Common myeloid progenitor, CD34-positive (primary cell): ENCODE data around the gene CCDC24.

Source experiments
- CTCF ChIA-PET: fragments of 350-600 bp; sonication (Branson Sonifier 250); formaldehyde crosslinking; loops from one replicate; lab custom pipeline; 2021; ENCODE audit warnings: antibody characterized with exemption; lab: Charles Lee
- POLR2A ChIA-PET: fragments of 350-600 bp; sonication (Branson Sonifier 250); formaldehyde crosslinking; loops from one replicate; lab custom pipeline; 2021; ENCODE audit warnings: antibody characterized with exemption; lab: Charles Lee
- DNase-seq, 3 donors: peaks; one replicate each; pipeline versions ENCODE4 v3.0.0 to v3.0.0-alpha.2; 2013
- H3K27ac ChIP-seq, 2 experiments: 1 replicate in 1 of 2; 2 replicates in 1 of 2; pipeline ENCODE4 v1.7.0; 2013; ENCODE audit warnings: inconsistent platforms in 2 of 2, low read length in 2 of 2, mild to moderate bottlenecking in 2 of 2, low read depth in 1 of 2, moderate library complexity in 1 of 2; ENCODE audit not compliant: severe bottlenecking in 2 of 2, insufficient read depth in 1 of 2, poor library complexity in 1 of 2
- H3K27me3 ChIP-seq, 5 experiments: replicated peaks in 2 of 5; 1 replicate in 3 of 5; 2 replicates in 2 of 5; pipeline versions ENCODE4 v1.6.1 to v1.7.0; 2013; ENCODE audit warnings: low read length in 4 of 5, mild to moderate bottlenecking in 2 of 5, moderate library complexity in 2 of 5, inconsistent platforms in 1 of 5; ENCODE audit not compliant: insufficient read depth in 5 of 5, control insufficient read depth in 4 of 5
- H3K36me3 ChIP-seq, 4 experiments: 1 replicate in 2 of 4; 2 replicates in 2 of 4; pipeline versions ENCODE4 v1.6.1 to v1.7.0; 2013; ENCODE audit warnings: low read length in 3 of 4, control low read depth in 1 of 4, mild to moderate bottlenecking in 1 of 4; ENCODE audit not compliant: control insufficient read depth in 4 of 4, insufficient read depth in 4 of 4
- H3K4me1 ChIP-seq, 4 experiments: 1 replicate in 3 of 4; 2 replicates in 1 of 4; pipeline versions ENCODE4 v1.6.1 to v1.7.1; 2013; ENCODE audit warnings: low read length in 3 of 4, mild to moderate bottlenecking in 3 of 4, control low read depth in 1 of 4, inconsistent platforms in 1 of 4, moderate library complexity in 1 of 4; ENCODE audit not compliant: control insufficient read depth in 4 of 4, insufficient read depth in 4 of 4; ENCODE audit errors: control extremely low read depth in 1 of 4
- H3K4me3 ChIP-seq, 7 experiments: 1 replicate in 4 of 7; 2 replicates in 3 of 7; pipeline versions ENCODE4 v1.5.1 to v1.7.0; 2013; ENCODE audit warnings: mild to moderate bottlenecking in 7 of 7, low read length in 6 of 7, moderate library complexity in 6 of 7, inconsistent platforms in 2 of 7, low read depth in 2 of 7, control low read depth in 1 of 7; ENCODE audit not compliant: insufficient read depth in 4 of 7, control insufficient read depth in 1 of 7; ENCODE audit errors: extremely low read depth in 1 of 7
- H3K9me3 ChIP-seq, 5 experiments: 1 replicate in 4 of 5; 2 replicates in 1 of 5; pipeline versions ENCODE4 v1.6.1 to v1.7.1; 2013; ENCODE audit warnings: low read length in 4 of 5, mild to moderate bottlenecking in 2 of 5, inconsistent platforms in 1 of 5, low read depth in 1 of 5, moderate library complexity in 1 of 5; ENCODE audit not compliant: control insufficient read depth in 4 of 5, insufficient read depth in 2 of 5; ENCODE audit errors: control extremely low read depth in 1 of 5
- WGBS: methylation state at CpG from one replicate; pipeline ENCODE4 v1.1.5; 2013; ENCODE audit not compliant: insufficient coverage; 5-methylcytosine and 5-hydroxymethylcytosine counted together

The CCDC24 gene

DNA sequence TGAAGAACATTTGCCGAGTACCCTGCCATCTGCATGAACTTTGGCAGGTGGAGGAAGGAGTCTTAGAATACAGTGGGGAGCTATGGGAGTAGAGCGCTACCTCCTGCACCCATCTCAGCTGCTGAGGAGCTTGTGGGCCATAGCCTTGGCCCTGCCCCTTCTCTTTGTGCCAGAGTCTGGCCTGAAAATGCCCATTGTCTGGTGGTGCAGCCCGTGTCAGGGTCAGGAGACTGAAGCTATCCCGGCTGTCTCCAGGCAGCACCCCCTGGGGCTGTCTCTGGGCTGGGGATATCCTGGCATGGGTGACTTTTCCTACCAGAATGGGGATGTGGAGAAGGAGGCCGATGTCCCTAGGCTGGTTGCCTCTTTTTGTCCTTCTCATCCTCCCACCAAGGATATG lies 37.4 kb upstream of the CCDC24 start:
- H3K27me3 ChIP-seq: no peaks in the 10 kb centered on the region
- no peaks in the 10 kb centered on the region for H3K4me1 ChIP-seq
- no peaks in the 10 kb centered on the region for H3K9me3 ChIP-seq
- no peak overlapping the region for H3K4me3 ChIP-seq
- WGBS: no CpG with 5 or more reads among the region's 5 CpGs
- ChIA-PET CTCF (interaction anchor here (0.7 to 4.2 kb wide), 6 partner anchors 10 to 52 kb away, joined by 3 to 18 read pairs (median 4); partner anchors contain the start of genes ARTN, ATP6V0B and DPH2), POLR2A (no interaction called here)
- peaks cover 6 to 42% (median 27%) of the 10 kb centered on the region in 4 experiments for H3K36me3 ChIP-seq
- DNase-seq: no peak
- H3K27ac ChIP-seq: no peak overlapping the region

DNA sequence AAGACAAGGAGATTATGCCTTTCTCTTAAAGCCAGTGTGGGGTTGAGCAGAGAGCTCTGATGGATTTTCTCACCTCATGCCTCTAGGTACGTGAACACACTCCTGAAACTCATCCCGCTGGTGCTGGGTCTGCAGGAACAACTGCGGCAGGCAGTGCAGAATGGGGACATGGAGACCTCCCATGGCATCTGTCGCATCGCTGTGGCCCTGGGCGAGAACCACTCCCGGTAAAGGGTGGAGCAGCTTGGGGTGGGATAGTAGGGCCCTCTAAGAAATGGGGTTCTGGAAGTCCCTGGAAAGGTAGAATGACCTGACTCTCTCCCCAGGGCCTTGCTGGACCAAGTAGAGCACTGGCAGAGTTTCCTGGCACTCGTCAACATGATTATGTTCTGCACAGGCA lies 35.2 kb upstream of the CCDC24 start:
- peaks cover 3 to 48% (median 28%) of the 10 kb centered on the region in 4 experiments for H3K36me3 ChIP-seq
- WGBS: 100% methylated on average over 8 of the region's 8 CpGs
- H3K9me3 ChIP-seq: no peaks in the 10 kb centered on the region
- H3K27me3 ChIP-seq: no peaks in the 10 kb centered on the region
- no peak for DNase-seq
- no peak overlapping the region for H3K27ac ChIP-seq
- no peak overlapping the region for H3K4me3 ChIP-seq
- CTCF ChIA-PET: interaction anchor here (0.7 to 4.2 kb wide), 5 partner anchors 8 to 192 kb away, joined by 3 to 18 read pairs (median 7); partner anchors contain the start of gene ARTN
- H3K4me1 ChIP-seq: no peaks in the 10 kb centered on the region
- POLR2A ChIA-PET: no interaction called here

DNA sequence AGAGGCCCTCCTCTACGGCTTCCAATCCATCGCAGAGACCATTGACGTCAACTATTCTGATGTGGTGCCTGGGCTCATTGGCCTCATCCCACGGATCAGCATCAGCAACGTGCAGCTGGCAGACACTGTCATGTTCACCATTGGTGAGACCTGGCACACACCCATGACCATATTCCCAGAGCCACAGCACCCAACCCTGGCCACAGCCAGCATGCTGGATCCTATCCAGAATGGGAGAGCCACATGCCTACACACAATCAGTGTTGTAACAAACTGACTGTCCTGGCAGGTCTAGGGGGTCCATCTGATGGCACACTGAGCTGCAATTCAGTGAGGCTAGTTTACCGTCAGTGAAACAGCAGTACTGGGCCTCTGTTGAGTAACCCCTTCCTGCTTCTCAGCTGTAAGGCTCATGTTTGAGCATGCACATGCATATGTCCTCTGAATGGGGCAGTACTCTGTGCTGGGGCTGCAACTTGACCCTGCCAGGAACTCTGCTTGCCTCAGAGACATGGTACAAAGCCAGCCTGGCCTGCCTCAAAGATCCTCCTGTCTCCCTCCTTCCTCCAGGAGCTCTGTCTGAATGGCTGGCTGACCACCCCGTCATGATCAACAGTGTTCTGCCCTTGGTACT lies 33.9 kb upstream of the CCDC24 start:
- Histone ChIP-seq H3K4me1 (no peaks in the 10 kb centered on the region), H3K27ac (no peak overlapping the region), H3K4me3 (no peak overlapping the region), H3K36me3 (peaks cover 3 to 57% (median 38%) of the 10 kb centered on the region in 4 experiments), H3K27me3 (no peaks in the 10 kb centered on the region), H3K9me3 (no peaks in the 10 kb centered on the region)
- CTCF ChIA-PET: interaction anchor here (1.8 to 3.7 kb wide), 3 partner anchors 10 to 24 kb away, joined by 5 to 22 read pairs (median 7); partner anchors contain the start of genes ARTN, DPH2 and IPO13
- POLR2A ChIA-PET: no interaction called here
- WGBS: 97% methylated on average over 7 of the region's 7 CpGs
- no peak for DNase-seq

DNA sequence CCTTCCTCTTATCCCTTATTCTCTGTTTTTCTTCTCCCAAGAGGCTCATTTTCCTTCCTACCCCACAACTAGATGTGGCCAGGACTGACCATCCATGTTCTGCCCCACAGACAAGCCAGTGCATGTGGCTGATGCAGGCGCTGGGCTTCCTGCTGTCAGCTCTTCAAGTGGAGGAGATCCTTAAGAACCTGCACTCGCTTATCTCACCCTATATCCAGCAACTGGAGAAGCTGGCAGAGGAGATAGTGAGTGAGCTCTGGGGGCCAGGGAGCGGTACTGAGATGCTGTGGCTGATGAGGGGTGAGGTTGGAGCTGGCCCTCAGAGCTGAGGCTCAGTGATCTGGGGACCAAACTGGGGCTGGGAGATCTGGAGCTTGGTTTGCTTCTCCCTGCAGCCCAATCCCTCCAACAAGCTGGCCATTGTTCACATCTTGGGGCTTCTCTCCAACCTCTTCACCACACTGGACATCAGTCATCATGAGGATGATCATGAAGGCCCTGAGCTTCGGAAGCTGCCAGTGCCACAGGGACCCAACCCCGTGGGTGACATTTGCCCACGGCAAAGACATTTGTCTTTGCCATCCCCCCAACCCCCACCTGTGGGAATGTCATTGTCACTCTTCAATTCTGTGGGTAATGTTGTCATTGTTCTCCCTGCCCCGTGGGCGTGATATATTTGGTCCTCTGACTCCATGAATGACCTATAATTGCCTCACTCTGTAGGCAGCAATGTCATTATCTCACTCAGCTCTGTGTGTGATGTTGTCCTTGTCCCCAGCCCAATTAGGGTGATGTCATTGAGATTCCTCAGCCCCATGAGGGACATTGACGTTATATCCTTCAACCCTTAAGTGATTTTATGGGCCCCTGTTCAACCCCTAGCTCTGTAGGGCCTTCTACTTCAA lies 32.8 kb upstream of the CCDC24 start:
- Histone ChIP-seq H3K27me3 (no peaks in the 10 kb centered on the region), H3K36me3 (peaks cover 3 to 59% (median 44%) of the 10 kb centered on the region in 4 experiments), H3K4me3 (no peak overlapping the region), H3K27ac (no peak overlapping the region), H3K9me3 (no peaks in the 10 kb centered on the region), H3K4me1 (peaks cover 0 to 2% (median 0%) of the 10 kb centered on the region in 4 experiments)
- 96% methylated on average over 5 of the region's 9 CpGs for WGBS
- ChIA-PET POLR2A (no interaction called here), CTCF (interaction anchor here (1.6 to 3.7 kb wide), 4 partner anchors 11 to 25 kb away, joined by 5 to 22 read pairs (median 6); partner anchors contain the start of genes ARTN, DPH2 and IPO13)
- no peak for DNase-seq

DNA sequence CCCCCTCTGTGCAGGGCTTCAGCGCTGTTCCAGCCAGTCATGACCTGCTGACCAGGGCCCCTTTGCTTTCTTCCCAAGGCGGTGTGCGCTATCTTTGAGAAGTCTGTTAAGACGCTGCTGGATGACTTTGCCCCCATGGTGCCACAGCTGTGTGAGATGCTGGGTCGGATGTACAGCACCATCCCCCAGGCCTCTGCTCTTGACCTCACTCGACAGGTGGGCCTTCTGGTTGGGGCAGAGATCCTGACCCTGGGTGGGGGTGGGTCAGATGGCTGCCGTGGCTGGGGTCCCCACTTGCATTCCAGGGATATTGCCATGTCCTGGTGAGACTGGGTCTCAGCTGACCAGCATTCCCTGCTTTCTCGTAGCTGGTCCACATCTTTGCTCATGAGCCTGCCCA lies 30.6 kb upstream of the CCDC24 start:
- peaks cover 3 to 72% (median 45%) of the 10 kb centered on the region in 4 experiments for H3K36me3 ChIP-seq
- 97% methylated on average over 8 of the region's 8 CpGs for WGBS
- H3K27ac ChIP-seq: no peak overlapping the region
- no peaks in the 10 kb centered on the region for H3K9me3 ChIP-seq
- ChIA-PET CTCF (no interaction called here), POLR2A (no interaction called here)
- no peak overlapping the region for H3K4me3 ChIP-seq
- no peaks in the 10 kb centered on the region for H3K27me3 ChIP-seq
- DNase-seq: no peak
- H3K4me1 ChIP-seq: peaks cover 0 to 2% (median 0%) of the 10 kb centered on the region in 4 experiments

DNA sequence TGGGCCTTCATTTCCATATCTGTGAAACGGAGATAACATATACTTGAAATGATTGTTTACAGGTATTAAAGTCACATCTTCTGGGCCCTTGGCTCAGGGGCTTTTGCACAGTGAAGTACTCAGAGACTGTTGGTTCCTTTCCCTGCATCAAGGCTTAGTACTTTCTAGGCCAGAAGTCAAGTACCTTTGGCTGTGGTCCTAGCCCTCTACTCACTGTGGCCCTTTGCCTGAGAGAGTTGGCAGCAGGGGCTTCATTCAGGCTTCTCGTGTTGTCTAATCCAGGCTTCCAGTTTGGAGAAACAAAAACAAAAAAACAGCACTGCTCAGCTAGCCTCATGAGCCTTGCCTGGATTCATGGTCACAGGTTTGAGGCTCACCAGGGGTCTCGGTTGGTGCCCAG lies 29.7 kb upstream of the CCDC24 start:
- Histone ChIP-seq H3K4me3 (no peak overlapping the region), H3K27me3 (no peaks in the 10 kb centered on the region), H3K27ac (no peak overlapping the region), H3K36me3 (peaks cover under 1 to 72% (median 41%) of the 10 kb centered on the region in 4 experiments), H3K4me1 (peaks cover 0 to 2% (median 0%) of the 10 kb centered on the region in 4 experiments), H3K9me3 (no peaks in the 10 kb centered on the region)
- ChIA-PET CTCF (no interaction called here), POLR2A (no interaction called here)
- WGBS: 100% methylated on average over 3 of the region's 3 CpGs
- no peak for DNase-seq
